GM12878 (cell line): ENCODE measurements around the gene KCNIP3. TPM values are rescaled to one million over a fixed set of nuclear protein-coding genes. Genes with fewer than 3 reads are reported as not detected.
A peak's percentile ranks its signal among the peaks of the same experiment; 100 is the strongest.

Experiments
- BCL3 ChIP-seq: IDR thresholded peaks from 2 replicates; pipeline ENCODE4 v1.6.1; 2011; ENCODE audit warnings: borderline replicate concordance, low read depth, mild to moderate bottlenecking, moderate library complexity, low read length; ENCODE audit not compliant: insufficient read depth, poor library complexity, severe bottlenecking
- CHD2 ChIP-seq: IDR thresholded peaks from 2 replicates; pipeline ENCODE4 v1.6.1; 2011; ENCODE audit warnings: low read depth, low read length, improper control_type of control experiment, borderline replicate concordance
- CUX1 ChIP-seq: IDR thresholded peaks from 2 replicates; pipeline ENCODE4 v1.6.1; 2012; ENCODE audit warnings: improper control_type of control experiment, low read depth, low read length; ENCODE audit not compliant: insufficient replicate concordance
- E4F1 ChIP-seq: fragments of 450-650 bp; IDR thresholded peaks from 2 replicates; pipeline ENCODE4 v1.6.1; 2018; ENCODE audit warnings: borderline replicate concordance, mild to moderate bottlenecking; ENCODE audit not compliant: partially characterized antibody
- MEF2A ChIP-seq: IDR thresholded peaks from 2 replicates; pipeline ENCODE4 v1.6.1; 2011; ENCODE audit warnings: low read depth, mild to moderate bottlenecking, low read length, moderate library complexity; ENCODE audit not compliant: insufficient read depth
- MTA2 ChIP-seq: fragments of 450-650 bp; IDR thresholded peaks from 2 replicates; pipeline ENCODE4 v1.6.1; 2016; ENCODE audit warnings: low read depth, mild to moderate bottlenecking, moderate library complexity
- SIN3A ChIP-seq: IDR thresholded peaks from 2 replicates; pipeline ENCODE4 v1.6.1; 2012; ENCODE audit warnings: low read depth, low read length, improper control_type of control experiment
- SP1 ChIP-seq: IDR thresholded peaks from one replicate; pipeline ENCODE4 v1.6.1; 2011; ENCODE audit warnings: low read depth, low read length
- TAF1 ChIP-seq: IDR thresholded peaks from 2 replicates; pipeline ENCODE4 v1.6.1; 2011; ENCODE audit warnings: mild to moderate bottlenecking, low read depth, low read length, borderline replicate concordance
- TARDBP ChIP-seq: IDR thresholded peaks from 2 replicates; pipeline ENCODE4 v1.6.1; 2016; ENCODE audit warnings: borderline replicate concordance
- TCF12 ChIP-seq: IDR thresholded peaks from 2 replicates; pipeline ENCODE4 v1.6.1; 2011; ENCODE audit warnings: low read depth, mild to moderate bottlenecking, low read length
- USF2 ChIP-seq: IDR thresholded peaks from 2 replicates; pipeline ENCODE4 v1.6.1; 2011; ENCODE audit warnings: low read depth, low read length, improper control_type of control experiment, borderline replicate concordance
- polyA plus RNA-seq, 11 experiments: library from polyadenylated mRNA; depleted of rRNA in 4 of 11; unstranded in 6 of 11; stranded (reverse) in 5 of 11; fragments of >200 nt; fragmentation: Nextera tagmentation in 4 of 11; fragmentation: Illumina TruSeq in 1 of 11; extraction: Ambion mirVana in 4 of 11; extraction: Trizol in 1 of 11; gene quantifications; 1 replicate in 1 of 11; 2 replicates in 10 of 11; pipeline versions ENCODE4 v1.2.1 to v1.2.3, GENCODE V29; 2011 to 2016; ENCODE audit warnings: inconsistent platforms in 2 of 11, missing spikeins in 2 of 11, low read depth in 1 of 11
- total RNA-seq, 4 experiments: library from RNA; depleted of rRNA in 3 of 4; stranded (reverse); fragments of >200 nt in 3 of 4; fragmentation: Illumina TruSeq in 1 of 4; extraction: Trizol in 1 of 4; gene quantifications; 2 replicates each; pipeline versions ENCODE4 v1.2.1 to v1.2.3, GENCODE V29; 2013 to 2021

The KCNIP3 gene
- total and polyA plus RNA-seq, 10 of the 15 experiments (the other 5 are each of a cell fraction or from before 2014, with no cell fraction given) = not detected

GRCh38 chr2:95402370-95403203 lies 105.4 kb downstream of the KCNIP3 start, which contains the start of gene FAHD2A (continued):
- peak; percentile 85 for TF ChIP-seq SIN3A
- no peak for TF ChIP-seq BCL3
- TF ChIP-seq MEF2A = no peak
- TF ChIP-seq TARDBP = 0 out of 2 replicates have a peak, but pooled peaks have one; percentile 16
- no peak for TF ChIP-seq CUX1
- TF ChIP-seq TCF12 = peak; percentile 89
- TF ChIP-seq MTA2 = no peak
- no peak for TF ChIP-seq USF2
- peak; percentile 33 for TF ChIP-seq SP1
- TF ChIP-seq CHD2 = 0 out of 2 replicates have a peak, but pooled peaks have one; percentile 50
- TF ChIP-seq E4F1 = no peak
- TF ChIP-seq TAF1 = peak; percentile 80; the same call in 1 of the 2 replicates
